Stimulated activated CD4-positive, alpha-beta T cell treated with anti-CD3 and anti-CD28 coated beads, Interleukin-15, amount 100 ng/mL, for 24 hours (primary cell): ENCODE data around the gene EARS2.
A peak's percentile ranks its signal among the peaks of the same experiment; 100 is the strongest.
"Not testable (repeated sequence)": the region's sequence is repeated elsewhere in the genome, so short reads cannot be mapped to it uniquely, and the experiment has no call there.

Experiments used
- DNase-seq: peaks from one replicate; pipeline ENCODE4 v3.0.0-alpha.2; 2020

Gene EARS2

DNA sequence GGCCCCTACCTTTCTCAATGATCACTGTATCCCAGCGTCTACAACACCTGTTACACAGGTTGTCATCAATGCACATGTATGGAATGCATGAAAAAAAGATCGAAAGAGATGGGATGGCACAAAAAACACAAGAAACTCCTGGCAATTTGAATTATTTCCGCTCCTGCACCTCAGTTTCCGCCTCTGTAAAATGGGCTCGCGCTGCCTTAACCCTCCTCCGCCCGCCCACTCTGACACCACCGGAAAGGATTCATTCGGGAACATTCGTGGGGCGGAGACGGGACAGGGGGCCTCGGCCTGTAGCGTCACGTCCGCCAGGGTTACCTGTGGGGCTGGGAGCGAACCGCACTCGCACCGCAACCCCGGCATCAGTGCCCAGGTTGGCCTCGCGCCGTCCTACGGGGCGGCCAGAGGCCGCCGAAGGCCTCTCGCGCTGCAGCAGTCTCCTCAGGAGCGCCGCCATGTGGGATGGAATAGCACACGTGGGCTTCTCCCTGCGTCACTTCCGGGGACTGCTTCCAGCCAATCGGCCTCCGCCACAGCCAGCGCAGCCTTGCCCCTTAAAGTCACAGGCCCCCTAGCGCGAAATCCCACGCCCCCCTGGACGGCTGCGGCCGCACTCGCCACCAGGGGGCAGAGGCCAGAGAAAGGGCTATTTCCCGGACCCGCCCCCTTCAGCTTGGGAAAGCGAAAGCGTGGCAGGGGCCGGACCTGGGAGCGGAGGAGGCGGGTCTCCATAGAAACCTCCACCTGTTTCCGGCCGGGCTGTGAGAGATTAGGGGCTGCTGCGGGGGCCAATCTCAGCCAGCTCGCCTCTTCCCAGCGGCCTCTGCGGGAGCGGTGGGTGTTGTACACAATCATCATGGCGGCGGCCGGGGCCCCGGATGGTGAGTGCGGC is at the start of gene EARS2, which contains the start of gene UBFD1:
Gene EARS2 (minus strand): TSS at position 470 of the 898 bp plus-strand sequence. CDS start 7 bp downstream, at position 463.
Gene UBFD1 (plus strand): TSS at position 847 of the 898 bp plus-strand sequence. CDS start 16 bp downstream, at position 863.
- DNase-seq: peak; percentile 99

DNA sequence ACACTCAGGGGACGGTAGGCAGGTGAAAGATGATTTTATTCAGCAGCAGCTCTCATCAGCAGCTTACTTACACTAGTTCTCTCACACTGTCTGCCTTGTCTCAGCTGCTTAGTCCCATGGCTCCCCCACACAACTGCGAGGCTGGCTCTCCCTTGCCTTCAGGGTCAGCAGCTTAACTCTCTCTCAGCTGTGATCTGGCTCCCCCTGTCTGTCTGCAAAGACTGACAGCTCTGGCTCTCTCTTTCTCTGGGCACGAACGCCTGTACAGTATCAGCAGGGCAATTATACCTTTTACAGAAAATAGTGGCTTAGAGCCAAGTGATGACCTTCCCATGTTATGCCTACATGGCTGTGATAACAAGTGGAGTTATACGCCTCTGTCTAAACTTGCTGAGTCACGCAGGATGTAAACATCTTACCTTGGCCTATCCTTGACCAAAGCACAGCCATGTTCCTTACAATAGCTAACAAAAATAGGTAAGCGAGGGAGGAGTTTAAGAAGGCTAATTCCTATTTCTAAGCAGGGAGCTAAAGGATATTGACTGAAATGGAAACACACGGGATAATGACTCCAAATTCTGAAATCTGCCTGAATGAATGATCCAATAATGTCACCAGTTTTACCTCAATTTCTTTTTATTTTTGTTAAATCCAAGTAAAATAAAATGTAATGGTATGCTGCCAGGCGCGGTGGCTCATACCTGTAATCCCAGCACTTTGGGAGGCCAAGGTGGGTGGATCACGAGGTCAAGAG is 40.0 kb upstream of the EARS2 start:
- peak; percentile 17 for DNase-seq

DNA sequence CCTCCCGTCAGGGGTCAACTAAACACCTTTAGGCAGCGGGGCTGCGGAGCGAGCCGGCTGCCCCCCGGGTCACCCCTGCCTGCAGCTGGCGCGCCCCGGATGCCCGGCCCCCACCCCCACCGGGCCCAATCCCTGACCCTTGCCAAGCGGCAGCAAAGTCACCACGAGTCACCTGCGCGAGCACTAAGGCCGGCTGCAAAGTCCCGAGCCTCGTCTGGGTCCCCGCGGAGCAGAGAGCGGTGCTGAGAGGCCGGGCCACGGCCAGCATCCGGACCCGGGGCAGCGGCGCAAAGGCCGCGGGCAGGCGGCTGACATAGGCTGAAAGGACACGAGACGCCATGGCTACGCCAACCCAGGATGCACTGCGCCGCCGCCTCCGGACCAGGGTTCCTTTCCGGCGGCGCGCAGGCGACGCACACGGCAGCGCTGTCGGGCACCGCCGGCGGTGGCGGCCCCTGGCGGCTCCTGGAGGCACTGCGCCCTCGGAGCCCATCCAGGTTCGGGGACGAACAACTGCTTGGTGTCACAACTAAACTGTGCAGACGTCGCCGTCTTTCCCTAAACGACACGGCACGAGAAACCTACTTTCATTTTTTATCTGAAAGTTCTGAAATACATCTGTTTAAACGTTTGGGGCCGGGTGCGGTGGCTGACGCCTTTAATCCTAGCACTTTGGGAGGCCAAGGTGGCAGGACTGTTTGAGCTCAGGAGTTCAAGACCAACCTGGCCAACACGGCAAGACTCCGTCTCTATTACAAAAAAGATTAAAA is 39.0 kb upstream of the EARS2 start, which contains the start of gene NDUFAB1:
Gene NDUFAB1 (minus strand): TSS at position 366 of the 770 bp plus-strand sequence. CDS start 26 bp downstream, at position 340.
- peak; percentile 93 for DNase-seq

DNA sequence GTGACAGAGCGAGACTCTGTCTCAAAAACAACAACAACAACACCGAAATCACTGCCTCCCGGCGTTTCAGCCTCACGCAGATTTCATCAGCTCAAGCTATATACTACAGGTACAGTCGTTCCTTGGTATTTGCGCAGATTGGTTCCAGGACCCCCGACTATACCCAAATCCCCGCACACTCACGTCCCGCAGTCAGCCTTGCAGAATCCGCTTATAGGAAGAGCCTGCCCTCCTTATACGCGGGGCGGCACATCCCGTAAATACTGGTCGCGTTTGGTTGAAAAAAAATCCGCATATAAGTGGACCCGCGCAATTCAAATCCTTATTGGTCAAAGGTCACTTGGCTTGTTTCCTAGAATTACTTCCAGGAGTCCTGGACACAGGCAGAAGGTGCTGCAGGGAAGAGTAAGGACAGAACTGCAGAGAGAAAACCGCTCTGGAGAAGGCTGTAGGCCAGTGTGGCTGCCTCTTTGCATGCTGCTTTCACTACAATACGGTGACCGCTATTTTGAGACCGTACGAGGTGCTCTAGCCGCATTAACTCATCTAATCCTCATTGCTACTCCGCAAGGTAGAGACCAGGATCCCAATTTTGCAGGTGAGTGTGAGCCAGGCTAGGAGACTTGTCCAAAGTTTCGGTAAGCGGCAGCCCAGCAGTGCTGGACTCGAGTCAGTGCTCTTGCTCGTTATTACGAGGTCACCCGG is 38.2 kb upstream of the EARS2 start:
- DNase-seq: no peak

DNA sequence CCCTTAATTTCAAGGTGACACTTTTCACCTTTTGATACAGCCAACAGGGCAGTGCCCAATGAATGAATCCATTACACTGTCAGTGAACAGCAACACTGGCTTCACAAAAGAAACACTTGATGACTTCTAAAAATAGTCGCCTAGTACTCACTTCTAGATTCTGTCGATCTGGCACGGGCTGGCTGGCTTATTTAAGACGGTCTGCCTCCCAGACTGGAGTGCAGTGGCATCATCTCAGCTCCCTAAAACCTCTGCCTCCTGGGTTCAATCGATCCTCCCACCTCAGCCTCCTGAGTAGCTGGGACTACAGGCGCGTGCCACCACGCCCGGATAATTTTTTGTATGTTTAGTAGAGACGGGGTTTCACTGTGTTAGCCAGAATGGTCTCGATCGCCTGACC is 37.0 kb upstream of the EARS2 start:
- DNase-seq: no peak

DNA sequence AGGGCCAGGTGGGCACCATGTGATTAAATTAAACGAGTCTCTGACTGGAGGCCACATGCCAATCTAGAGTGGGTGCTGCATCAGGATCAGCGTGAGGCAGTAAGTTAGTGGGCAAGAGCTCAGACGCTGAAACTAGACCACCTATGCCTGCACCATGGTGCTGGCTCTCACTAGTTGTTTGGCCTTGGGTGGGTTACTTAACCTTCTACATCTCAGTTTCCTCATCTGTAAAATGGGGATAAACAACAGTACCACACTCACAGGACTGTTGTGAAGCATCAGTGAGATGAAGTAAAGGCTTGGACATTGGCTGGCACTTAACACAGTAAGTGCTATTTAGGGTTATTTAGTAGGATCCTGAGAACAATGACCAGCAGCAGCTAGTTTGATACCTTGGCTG is 33.0 kb upstream of the EARS2 start:
- DNase-seq: no peak

DNA sequence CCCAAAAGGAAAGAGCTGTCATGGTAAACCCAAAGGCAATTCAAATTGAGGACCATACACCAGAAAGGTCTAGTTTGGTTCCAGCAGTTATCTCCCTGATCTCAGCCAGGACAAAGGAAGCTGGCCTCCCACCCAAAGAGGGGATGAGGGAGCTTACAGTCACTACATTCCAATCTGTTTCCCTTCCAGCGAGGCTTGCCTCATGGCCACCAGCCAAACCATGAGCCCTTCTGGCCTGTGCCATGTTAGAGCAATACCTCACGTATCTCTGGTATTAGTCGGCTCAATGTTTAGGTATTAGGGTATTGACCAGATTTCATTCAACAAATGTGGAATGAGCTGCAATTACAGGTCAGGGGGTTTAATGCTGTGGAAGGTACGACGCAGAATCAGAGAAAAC is 30.6 kb upstream of the EARS2 start:
- no peak for DNase-seq

DNA sequence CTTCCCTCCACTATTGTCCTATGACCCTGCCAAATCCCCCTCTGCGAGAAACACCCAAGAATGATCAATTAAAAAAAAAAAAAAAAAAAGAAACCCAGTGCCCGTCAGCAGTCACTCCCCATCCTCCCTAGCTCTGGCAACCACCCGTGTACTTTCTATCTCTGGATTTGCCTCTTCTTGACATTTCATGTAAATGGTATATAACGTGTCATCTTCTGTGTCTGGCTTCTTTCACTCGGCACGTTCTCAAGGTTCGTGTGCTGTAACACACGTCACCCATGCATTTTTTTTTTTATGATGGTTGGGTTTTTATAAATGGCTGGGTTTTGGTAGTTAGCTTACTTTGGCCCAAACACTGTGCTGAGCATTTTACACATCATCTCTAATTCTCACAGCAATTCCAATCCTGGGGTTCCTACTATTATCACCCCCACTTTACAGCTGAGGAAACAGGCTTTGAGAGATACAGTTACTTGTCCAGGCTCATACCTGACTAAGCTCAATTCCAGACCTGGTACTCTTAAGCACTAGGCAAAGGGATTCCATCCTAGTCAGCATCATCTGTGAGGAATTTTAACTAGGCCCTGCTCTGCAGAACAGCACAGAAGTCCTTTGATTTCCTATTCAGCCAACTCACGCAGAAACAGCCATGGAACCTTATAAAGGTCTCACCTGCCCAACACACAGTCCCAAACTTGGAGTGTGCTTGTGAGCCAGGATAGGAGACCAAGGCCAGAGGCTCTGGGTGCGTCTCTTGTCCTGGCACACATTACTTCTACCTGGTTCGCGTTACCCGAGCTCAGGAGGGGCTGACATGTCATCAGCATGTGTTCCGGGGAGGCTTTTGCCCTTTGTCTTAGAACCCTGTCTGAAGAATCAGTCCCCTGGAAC is 27.3 kb upstream of the EARS2 start:
- no peak for DNase-seq

DNA sequence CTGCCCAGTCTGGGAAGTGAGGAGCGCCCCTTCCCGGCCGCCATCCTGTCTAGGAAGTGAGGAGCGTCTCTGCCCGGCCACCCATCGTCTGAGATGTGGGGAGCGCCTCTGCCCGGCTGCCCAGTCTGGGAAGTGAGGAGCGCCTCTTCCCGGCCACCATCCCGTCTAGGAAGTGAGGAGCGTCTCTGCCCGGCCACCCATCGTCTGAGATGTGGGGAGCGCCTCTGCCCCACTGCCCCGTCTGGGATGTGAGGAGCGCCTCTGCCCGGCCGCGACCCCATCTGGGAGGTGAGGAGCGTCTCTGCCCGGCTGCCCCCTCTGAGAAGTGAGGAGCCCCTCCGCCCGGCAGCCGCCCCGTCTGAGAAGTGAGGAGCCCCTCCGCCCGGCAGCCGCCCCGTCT is 26.1 kb upstream of the EARS2 start:
- not testable (repeated sequence) for DNase-seq

DNA sequence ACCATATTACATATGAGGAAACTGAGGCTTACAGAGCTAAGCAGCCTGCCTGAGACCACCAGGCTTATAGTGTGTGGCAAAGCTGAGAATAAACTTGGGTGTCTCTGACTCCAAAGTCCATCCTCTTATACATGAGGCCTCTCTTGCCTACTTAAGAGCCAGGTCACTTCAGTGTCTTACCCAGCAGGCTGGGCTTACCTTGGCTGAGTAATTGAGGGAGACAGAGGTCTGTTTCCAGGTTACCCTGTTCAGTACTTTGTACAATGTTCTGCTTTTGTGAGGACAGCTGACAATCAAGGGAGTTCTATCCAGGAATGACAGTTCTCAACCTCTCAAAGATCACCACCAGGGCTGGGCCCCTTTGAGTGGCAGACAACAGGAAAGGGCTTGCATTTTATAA is 24.6 kb upstream of the EARS2 start:
- no peak for DNase-seq

DNA sequence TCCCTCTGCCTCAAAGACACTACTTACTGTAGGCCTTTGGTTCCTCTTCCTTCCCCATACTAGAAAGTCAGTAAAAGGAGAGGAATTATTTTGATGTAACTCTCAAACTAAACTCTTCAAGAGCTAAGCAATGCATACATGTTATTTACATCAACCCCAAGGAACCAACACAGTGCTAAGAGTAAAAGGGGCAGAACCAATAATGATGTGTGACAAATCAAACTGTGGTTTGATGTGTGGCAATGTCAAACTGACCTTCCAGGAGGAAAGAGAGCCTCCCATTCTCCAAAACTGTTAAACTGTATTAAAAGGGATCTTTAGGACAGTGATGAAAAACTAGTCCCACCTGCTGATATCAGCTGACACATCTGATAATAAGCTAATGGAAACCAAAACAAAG is 23.2 kb upstream of the EARS2 start:
- no peak for DNase-seq

DNA sequence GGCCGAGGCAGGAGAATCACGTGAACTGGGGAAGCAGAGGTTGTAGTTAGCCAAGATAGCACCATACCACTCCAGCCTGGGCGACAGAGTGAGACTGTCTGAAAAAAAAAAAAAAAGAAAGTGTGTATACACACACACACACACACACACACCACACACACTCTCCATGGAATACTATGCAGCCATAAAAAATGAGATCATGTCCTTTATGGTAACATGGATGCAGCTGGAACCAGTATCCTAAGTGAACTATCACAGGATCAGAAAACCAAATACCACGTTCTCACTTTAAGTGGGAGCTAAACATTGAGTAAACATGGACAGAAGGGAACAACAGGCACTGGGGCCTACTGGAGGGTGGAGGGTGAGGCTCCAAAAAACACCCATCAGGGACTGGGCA is 22.2 kb upstream of the EARS2 start:
- DNase-seq: no peak

DNA sequence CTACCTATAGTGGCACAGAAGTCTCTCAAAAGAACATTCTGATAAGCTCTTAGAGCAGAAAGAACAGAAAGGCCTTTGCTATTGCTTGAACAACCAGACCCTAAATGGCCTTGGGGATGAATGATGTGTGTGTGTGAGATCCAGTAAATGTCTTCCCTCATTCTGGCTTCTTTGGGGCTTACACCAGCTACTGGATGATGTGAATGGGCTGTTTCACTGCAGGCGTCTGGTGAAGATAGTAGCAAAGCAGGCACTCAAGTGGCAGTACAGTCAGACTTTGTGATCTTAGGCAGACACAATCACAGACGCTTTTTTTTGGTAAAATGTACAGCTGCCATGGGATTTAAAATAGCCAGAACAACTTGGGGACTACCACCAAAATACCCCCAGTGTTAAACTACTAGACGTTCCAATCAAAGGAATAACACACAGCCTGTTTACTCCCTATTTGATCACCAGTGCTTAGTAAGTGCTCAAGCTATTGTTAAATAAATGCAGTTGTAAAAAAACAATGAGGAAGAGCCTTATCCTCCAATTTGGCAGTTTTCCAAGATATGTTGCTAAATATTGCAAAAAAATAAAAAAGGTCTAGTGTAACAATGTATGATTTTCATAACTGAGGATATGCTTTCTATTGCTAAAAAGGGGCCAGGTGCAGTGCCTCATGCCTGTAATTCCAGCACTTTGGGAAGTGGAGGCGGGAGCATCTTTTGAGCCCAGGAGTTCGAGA is 21.1 kb upstream of the EARS2 start:
- DNase-seq: no peak

DNA sequence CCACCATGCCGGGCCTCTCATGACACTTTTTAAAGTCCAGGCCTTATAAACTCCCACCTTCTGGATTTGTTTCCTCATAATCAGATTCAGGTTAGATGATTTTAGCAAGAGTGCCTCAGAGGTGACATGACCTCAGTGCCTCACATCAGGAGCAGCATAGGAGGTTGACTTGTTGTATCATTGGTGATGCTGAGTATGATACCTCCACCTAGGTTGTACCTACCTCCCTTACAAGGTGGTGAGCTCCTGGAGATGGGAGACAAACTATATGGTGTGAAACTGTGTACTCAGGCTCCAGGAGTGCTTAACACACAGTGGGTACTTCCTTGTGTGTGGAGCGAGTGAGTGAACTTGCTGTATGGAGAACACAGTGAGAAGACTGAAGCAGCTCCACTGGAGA is 20.3 kb upstream of the EARS2 start:
- no peak for DNase-seq

DNA sequence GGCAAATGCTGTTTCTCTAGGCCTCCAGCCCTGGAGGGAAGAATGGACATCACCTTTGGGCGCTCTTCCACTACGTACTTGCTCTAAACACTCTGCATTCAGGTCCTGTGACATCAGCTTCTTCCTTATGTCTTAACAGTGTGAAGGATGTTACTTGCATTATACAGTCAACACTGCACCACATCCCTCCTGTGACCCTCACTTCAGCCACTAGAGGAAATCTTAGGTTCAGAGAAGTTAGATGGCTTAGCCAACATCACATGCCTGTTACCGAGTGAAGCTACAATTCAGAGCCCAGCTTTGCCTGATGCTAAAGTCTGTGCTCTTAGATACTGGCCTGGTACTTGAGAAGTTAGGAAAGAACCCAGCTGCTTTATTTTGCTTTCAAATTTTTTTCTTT is 18.7 kb upstream of the EARS2 start:
- no peak for DNase-seq

DNA sequence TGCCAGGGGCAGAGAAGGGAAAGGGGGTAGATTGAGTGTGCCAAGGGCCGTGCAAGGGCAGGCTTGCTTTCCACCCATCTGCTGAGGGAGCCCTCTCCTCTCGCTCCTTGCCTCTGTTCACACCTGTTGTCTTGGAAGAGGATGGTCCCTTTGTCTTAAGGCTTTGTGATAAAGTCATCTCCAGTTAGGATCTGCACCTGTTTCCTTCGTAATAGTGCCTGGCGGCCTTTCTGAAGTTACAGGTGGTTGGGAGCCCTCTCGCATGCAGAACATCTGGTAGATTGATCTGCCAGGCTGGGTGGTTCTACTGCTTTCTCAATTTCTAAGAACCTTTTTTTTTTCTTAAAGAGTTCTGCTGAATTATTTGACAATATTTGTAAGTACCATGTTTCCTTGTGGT is 16.7 kb upstream of the EARS2 start:
- DNase-seq: no peak

DNA sequence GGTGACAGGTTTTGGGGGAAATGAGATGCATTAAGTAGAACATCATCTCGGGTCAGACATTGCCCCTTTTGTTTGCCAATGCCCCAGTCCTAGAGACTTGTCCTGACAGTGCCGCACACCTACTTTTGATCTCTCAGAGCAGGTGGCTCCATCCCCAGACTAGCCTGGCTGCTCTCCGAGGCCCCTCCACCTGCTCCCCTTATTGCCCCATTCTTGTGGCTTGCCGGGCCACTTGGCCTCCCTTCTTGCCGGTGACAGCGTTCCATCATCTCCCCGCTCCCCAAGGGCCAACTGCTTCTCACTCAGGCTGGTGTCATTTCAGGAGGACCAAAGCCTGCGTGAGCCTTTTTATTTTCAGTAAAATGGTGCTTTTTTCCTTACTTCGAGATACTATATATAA is 15.2 kb upstream of the EARS2 start:
- no peak for DNase-seq

DNA sequence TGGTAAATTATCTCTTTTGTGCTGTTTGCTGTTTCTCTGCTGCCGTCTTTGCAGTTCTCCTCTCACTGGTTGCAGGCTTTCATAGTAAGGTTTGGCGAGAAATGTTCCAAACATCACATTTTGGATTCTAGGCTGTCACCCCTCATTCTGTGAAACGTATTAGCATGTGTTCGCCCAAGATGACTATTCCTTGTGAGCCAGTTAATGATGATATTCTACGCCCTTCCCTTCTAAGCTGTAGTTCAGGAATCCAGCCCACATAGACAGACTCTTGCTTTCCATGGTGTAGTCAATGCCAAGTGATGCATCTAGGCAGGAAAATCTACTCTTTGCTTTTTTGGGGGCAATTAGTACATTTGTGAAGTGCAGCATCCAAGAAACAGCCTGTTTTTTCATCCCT is 14.7 kb upstream of the EARS2 start:
- no peak for DNase-seq

DNA sequence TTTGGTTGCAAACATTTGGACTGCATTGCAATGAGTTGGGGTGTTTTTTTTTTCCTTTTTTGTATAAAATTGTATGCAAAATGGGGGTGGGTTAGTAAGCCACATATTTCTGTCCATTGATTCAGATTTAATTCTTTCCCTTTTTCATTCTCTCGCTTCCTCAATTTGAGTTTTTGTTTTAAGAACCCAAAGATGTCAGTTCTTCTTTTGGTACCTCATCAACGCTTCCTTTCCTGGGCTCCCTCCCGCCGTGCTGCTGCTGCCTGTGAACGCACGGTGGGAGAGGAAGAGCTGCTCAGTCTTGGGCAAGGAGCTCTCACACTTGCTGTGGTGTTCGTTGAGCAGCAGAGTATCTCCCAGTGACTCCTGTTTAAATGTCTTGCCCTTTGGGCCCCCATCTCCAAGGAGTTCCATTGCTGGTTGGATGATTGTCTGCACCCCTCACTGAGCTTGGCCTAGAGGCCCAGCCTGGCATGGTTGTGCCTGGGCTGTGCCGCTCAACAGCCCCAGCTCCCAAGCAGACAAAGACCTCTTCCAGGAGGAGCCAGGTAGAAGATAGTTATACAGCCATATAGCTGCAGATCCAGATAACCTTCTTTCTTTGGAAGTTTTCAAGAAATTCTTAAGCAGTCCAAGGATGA is 14.0 kb upstream of the EARS2 start:
- no peak for DNase-seq

DNA sequence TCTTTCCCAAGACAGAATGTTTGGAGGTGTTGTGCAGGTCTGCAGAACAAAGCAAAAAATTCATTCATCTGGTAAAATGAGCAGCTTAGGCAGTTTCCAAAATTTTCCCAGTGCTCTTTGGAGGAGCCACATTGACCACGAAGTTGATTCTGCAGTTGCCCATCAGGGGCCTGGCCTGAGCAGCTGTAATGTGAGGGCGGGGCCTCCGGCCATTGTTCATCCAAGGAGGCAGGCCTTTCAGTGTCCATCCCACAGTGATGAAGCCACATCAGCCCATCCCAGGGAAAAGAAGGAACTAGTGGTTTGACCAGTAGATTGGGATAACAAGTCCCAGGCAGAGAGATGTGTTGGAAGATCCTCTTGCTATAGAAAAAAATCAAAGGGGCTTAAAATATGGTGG is 10.5 kb upstream of the EARS2 start:
- DNase-seq: no peak
